A673 (cell line): ENCODE results near the gene MRM2. TPM values are rescaled to one million over a fixed set of nuclear protein-coding genes. Genes with fewer than 3 reads are reported as not detected.

Source experiments
- BruUV-seq: library from RNA; stranded (reverse); fragments of 400-500 nt; replicated peaks from 2 replicates; lab custom pipeline; 2021; lab: Mats Ljungman, UMichigan
- CTCF ChIA-PET: fragments of 300-600 bp; sonication (Branson Sonifier 250); formaldehyde crosslinking; loops from one replicate; lab custom pipeline; 2022; ENCODE audit warnings: antibody characterized with exemption; lab: Charles Lee
- POLR2A ChIA-PET: fragments of 300-600 bp; sonication (Branson Sonifier 250); formaldehyde crosslinking; loops from one replicate; lab custom pipeline; 2022; ENCODE audit warnings: antibody characterized with exemption; ENCODE audit not compliant: low non-redundant PET; lab: Charles Lee
- DNase-seq: peaks from one replicate; pipeline ENCODE4 v3.0.0-alpha.2; 2015; ENCODE audit warnings: low spot score
- H3K27ac ChIP-seq: fragments of 200-600 bp; sonication (generic); 2 replicates; pipeline ENCODE4 v1.5.1; 2016; ENCODE audit warnings: mixed run types, low read depth, mild to moderate bottlenecking, mixed read lengths, antibody characterized with exemption, low read length; ENCODE audit not compliant: poor library complexity, severe bottlenecking
- H3K27me3 ChIP-seq: fragments of 200-600 bp; sonication (generic); replicated peaks from 2 replicates; pipeline ENCODE4 v1.6.1; 2017; ENCODE audit warnings: mixed run types, low read depth, mild to moderate bottlenecking, mixed read lengths, antibody characterized with exemption, low read length; ENCODE audit not compliant: insufficient read depth, poor library complexity
- H3K36me3 ChIP-seq: fragments of 200-600 bp; sonication (generic); 2 replicates; pipeline ENCODE4 v1.6.1; 2016; ENCODE audit warnings: mixed run types, mild to moderate bottlenecking, mixed read lengths, antibody characterized with exemption, low read length; ENCODE audit not compliant: insufficient read depth, poor library complexity, severe bottlenecking
- H3K4me1 ChIP-seq: fragments of 200-600 bp; sonication (generic); 2 replicates; pipeline ENCODE4 v1.6.1; 2017; ENCODE audit warnings: mixed run types, mild to moderate bottlenecking, mixed read lengths, antibody characterized with exemption, low read length; ENCODE audit not compliant: insufficient read depth, poor library complexity, severe bottlenecking
- H3K4me3 ChIP-seq: fragments of 200-600 bp; sonication (generic); 2 replicates; pipeline ENCODE4 v1.5.1; 2016; ENCODE audit warnings: low read depth, mixed run types, mild to moderate bottlenecking, mixed read lengths, low read length; ENCODE audit not compliant: poor library complexity, severe bottlenecking
- H3K9me3 ChIP-seq: fragments of 200-600 bp; sonication (generic); 2 replicates; pipeline ENCODE4 v1.6.1; 2016; ENCODE audit warnings: mixed run types, low read depth, mild to moderate bottlenecking, mixed read lengths, antibody characterized with exemption, low read length; ENCODE audit not compliant: poor library complexity, severe bottlenecking
- CTCF ChIP-seq: fragments of 300-800, 200-600 bp; sonication (generic); conservative IDR thresholded peaks from 2 replicates; pipeline ENCODE4 v1.5.1; 2017; ENCODE audit warnings: low read depth, mild to moderate bottlenecking, antibody characterized with exemption, low read length, moderate library complexity, mixed read lengths
- EZH2 ChIP-seq: fragments of 200-600 bp; sonication (generic); IDR thresholded peaks from 2 replicates; pipeline ENCODE4 v1.6.1; 2017; ENCODE audit warnings: borderline replicate concordance, low read depth, mild to moderate bottlenecking, mixed read lengths, antibody characterized with exemption, low read length; ENCODE audit not compliant: poor library complexity, severe bottlenecking
- intact Hi-C: fragments of 100-400 bp; cut with micrococcal nuclease; formaldehyde crosslinking; loops from one replicate; pipeline ENCODE4 v1.10.0; 2022; ENCODE audit not compliant: unreplicated experiment
- total RNA-seq: library from RNA; stranded (reverse); gene quantifications from 2 replicates; pipeline ENCODE4 v1.2.3, GENCODE V29; 2021

MRM2 gene
- total RNA-seq, 1 experiment from 2014 or later, result 50.4 TPM

- ChIA-PET POLR2A (no interaction called here), CTCF (no interaction called here)
- no peak for TF ChIP-seq EZH2
- no peak for TF ChIP-seq CTCF
- DNase-seq, result no peak
- intact Hi-C loops, result no loop called here
- Histone ChIP-seq H3K4me3 (no peak overlapping the region), H3K27me3 (no peaks in the 10 kb centered on the region), H3K4me1 (no peaks in the 10 kb centered on the region), H3K36me3 (no peaks in the 10 kb centered on the region), H3K9me3 (no peaks in the 10 kb centered on the region), H3K27ac (no peak overlapping the region)
- BruUV-seq, result no TSS peak
Measured at GRCh38 chr7:2257046-2257551, 15.1 kb upstream of the MRM2 start.

GRCh38 chr7:2256306-2257045 is 14.5 kb upstream of the MRM2 start:
- TF ChIP-seq EZH2, result no peak
- no peak for TF ChIP-seq CTCF
- H3K36me3 ChIP-seq, result no peaks in the 10 kb centered on the region
- H3K27ac ChIP-seq, result no peak overlapping the region
- CTCF ChIA-PET, result no interaction called here
- H3K9me3 ChIP-seq, result no peaks in the 10 kb centered on the region
- POLR2A ChIA-PET, result no interaction called here
- no peak overlapping the region for H3K4me3 ChIP-seq
- no peaks in the 10 kb centered on the region for H3K27me3 ChIP-seq
- DNase-seq, result no peak
- no peaks in the 10 kb centered on the region for H3K4me1 ChIP-seq
- intact Hi-C loops, result no loop called here
- BruUV-seq, result no TSS peak

DNA sequence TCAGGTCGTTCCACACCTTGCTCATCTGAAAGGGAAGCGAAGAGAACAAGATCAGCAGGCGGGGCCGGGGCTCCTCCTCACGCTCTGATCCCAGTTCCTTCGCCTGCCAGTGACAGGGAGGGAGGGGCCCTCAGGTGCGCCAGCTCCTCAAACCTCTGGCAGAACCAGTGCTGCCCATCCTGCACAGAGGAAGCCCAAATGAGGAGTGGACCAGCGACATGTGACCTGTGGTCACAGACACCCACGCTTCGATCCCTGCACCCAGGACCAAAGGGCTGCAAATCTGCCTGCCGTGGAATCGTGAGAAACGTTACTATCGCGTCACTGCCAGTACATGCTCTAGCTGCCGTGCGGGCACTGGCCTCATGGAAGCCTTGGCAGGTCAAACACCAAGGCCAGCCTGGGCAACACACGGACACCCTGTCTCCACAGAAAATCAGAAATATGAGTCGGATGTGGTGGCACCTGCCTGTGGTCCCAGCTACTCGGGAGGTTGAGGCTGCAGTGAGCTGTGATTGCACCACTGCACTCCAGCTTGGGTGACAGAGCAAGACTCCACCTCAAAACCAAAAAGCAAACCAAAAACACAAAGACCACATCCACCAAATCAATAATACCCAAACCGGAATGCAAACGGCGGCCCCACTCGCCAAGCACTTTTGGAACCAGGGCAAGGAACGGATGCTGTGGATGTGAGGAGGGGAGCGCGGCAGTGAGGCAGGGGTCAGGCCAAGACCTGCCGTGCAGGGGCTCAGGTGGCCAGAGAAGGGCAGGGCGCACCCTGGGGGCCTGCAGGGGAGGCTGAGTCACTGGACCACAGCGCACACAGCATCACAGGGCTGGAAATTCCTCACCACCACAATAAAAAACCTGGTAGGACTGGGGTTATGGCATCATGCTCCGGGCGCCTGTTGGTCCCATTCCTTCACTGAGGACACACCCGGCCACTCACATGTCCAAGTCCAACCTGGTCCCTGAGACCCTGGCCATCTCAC is 13.4 kb upstream of the MRM2 start:
- Histone ChIP-seq H3K4me1 (no peaks in the 10 kb centered on the region), H3K27ac (no peak overlapping the region), H3K36me3 (no peaks in the 10 kb centered on the region), H3K9me3 (no peaks in the 10 kb centered on the region), H3K4me3 (no peak overlapping the region), H3K27me3 (no peaks in the 10 kb centered on the region)
- intact Hi-C loops, result no loop called here
- TF ChIP-seq CTCF (no peak), EZH2 (no peak)
- ChIA-PET CTCF (no interaction called here), POLR2A (no interaction called here)
- no TSS peak for BruUV-seq
- no peak for DNase-seq
